HG03103 (cell line): ENCODE results near the gene C1QB.
"Not testable (repeated sequence)": the region's sequence is repeated elsewhere in the genome, so short reads cannot be mapped to it uniquely, and the experiment has no call there.

Source experiments
- ATAC-seq: cut with Tn5 transposase; IDR thresholded peaks from one replicate; pipeline ENCODE4 v1.9.1; 2021; ENCODE audit warnings: low read depth; ENCODE audit not compliant: unreplicated experiment

Gene C1QB

GRCh38 chr1:22662318-22662717 is 9.3 kb downstream of the C1QB start:
- ATAC-seq: no peak

GRCh38 chr1:22662986-22663408 is 10.0 kb downstream of the C1QB start:
- no peak for ATAC-seq

GRCh38 chr1:22665752-22666151 is 12.7 kb downstream of the C1QB start:
- no peak for ATAC-seq

GRCh38 chr1:22666412-22666811 is 13.4 kb downstream of the C1QB start:
- no peak for ATAC-seq

GRCh38 chr1:22668840-22669239 is 15.8 kb downstream of the C1QB start:
- ATAC-seq: not testable (repeated sequence)

GRCh38 chr1:22670352-22670975 is 17.4 kb downstream of the C1QB start:
- ATAC-seq: no peak

- no peak for ATAC-seq
These were observed 19.0 kb downstream of the C1QB start for GRCh38 chr1:22671999-22672398.

GRCh38 chr1:22673486-22674409 is 20.7 kb downstream of the C1QB start:
- ATAC-seq: no peak

- no peak for ATAC-seq
These were observed 21.3 kb downstream of the C1QB start for GRCh38 chr1:22674410-22674749.

GRCh38 chr1:22676151-22676550 is 23.1 kb downstream of the C1QB start:
- not testable (repeated sequence) for ATAC-seq

GRCh38 chr1:22676916-22677583 is 24.0 kb downstream of the C1QB start:
- no peak for ATAC-seq

GRCh38 chr1:22677931-22678896 is 25.2 kb downstream of the C1QB start:
- no peak for ATAC-seq

- no peak for ATAC-seq
These were observed 27.7 kb downstream of the C1QB start for GRCh38 chr1:22680726-22681125.

GRCh38 chr1:22681556-22682276 is 28.7 kb downstream of the C1QB start:
- ATAC-seq: no peak

GRCh38 chr1:22683547-22683946 is 30.5 kb downstream of the C1QB start:
- no peak for ATAC-seq

GRCh38 chr1:22685591-22686059 is 32.6 kb downstream of the C1QB start:
- ATAC-seq: no peak

GRCh38 chr1:22687191-22687590 is 34.2 kb downstream of the C1QB start:
- no peak for ATAC-seq

GRCh38 chr1:22688466-22688865 is 35.4 kb downstream of the C1QB start:
- ATAC-seq: no peak

GRCh38 chr1:22689505-22689904 is 36.5 kb downstream of the C1QB start:
- ATAC-seq: no peak
